PFSK-1 (cell line): ENCODE results near the gene NAE1.

Experiments used
- FOXP2 ChIP-seq: optimal IDR thresholded peaks from 2 replicates; pipeline ENCODE3; 2011; ENCODE audit warnings: borderline replicate concordance, control low read depth, inconsistent platforms; ENCODE audit not compliant: insufficient read depth; ENCODE audit errors: extremely low read length, extremely low read depth
- POLR2AphosphoS5 ChIP-seq: IDR thresholded peaks from 2 replicates; pipeline ENCODE4 v1.6.1; 2012; ENCODE audit warnings: low read depth, mild to moderate bottlenecking, control low read depth, low read length, moderate library complexity
- SIN3A ChIP-seq: IDR thresholded peaks from 2 replicates; pipeline ENCODE4 v1.6.1; 2012; ENCODE audit warnings: mild to moderate bottlenecking, low read length, moderate library complexity, borderline replicate concordance; ENCODE audit not compliant: insufficient read depth
- TAF1 ChIP-seq: IDR thresholded peaks from 2 replicates; pipeline ENCODE4 v1.6.1; 2012; ENCODE audit warnings: low read length, control low read depth, borderline replicate concordance; ENCODE audit not compliant: insufficient read depth
- TF ChIP-seq, protein P1 (sequence below), 2 experiments: IDR thresholded peaks; 2 replicates each; pipeline versions ENCODE4 v1.6.1 to v1.8.0; 2011 to 2012; ENCODE audit warnings: low read depth in 2 of 2, low read length in 2 of 2, control low read depth in 1 of 2, inconsistent platforms in 1 of 2, mild to moderate bottlenecking in 1 of 2, moderate library complexity in 1 of 2; ENCODE audit not compliant: insufficient read depth in 1 of 2

Gene NAE1

DNA sequence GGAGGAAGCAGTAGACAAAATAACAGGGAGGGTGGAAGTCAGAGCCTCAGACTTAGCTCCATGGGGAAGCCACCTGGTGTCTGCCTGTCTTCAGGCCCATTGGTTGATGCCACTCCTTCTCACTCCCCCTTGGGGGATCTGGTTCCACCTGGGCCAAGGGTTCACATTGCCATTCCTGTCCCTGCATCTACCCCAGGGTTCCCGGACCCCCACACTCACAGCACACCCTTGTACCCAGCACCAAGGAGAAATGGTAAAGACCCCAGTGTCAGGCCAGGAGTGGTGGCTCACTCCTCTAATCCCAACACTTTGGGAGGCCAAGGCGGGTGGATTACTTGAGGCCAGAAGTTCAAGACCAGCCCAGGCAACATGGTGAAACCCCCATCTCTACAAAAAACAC lies 12.4 kb upstream of the NAE1 start:
- no peak for TF ChIP-seq SIN3A
- no peak for TF ChIP-seq FOXP2
- TF ChIP-seq POLR2AphosphoS5, result no peak
- TF ChIP-seq, protein P1, sequence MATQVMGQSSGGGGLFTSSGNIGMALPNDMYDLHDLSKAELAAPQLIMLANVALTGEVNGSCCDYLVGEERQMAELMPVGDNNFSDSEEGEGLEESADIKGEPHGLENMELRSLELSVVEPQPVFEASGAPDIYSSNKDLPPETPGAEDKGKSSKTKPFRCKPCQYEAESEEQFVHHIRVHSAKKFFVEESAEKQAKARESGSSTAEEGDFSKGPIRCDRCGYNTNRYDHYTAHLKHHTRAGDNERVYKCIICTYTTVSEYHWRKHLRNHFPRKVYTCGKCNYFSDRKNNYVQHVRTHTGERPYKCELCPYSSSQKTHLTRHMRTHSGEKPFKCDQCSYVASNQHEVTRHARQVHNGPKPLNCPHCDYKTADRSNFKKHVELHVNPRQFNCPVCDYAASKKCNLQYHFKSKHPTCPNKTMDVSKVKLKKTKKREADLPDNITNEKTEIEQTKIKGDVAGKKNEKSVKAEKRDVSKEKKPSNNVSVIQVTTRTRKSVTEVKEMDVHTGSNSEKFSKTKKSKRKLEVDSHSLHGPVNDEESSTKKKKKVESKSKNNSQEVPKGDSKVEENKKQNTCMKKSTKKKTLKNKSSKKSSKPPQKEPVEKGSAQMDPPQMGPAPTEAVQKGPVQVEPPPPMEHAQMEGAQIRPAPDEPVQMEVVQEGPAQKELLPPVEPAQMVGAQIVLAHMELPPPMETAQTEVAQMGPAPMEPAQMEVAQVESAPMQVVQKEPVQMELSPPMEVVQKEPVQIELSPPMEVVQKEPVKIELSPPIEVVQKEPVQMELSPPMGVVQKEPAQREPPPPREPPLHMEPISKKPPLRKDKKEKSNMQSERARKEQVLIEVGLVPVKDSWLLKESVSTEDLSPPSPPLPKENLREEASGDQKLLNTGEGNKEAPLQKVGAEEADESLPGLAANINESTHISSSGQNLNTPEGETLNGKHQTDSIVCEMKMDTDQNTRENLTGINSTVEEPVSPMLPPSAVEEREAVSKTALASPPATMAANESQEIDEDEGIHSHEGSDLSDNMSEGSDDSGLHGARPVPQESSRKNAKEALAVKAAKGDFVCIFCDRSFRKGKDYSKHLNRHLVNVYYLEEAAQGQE (IDR thresholded peaks at IDR 0.05; ENCODE audit: insufficient read depth in 1 of 2, low read depth in 2 of 2, low read length in 2 of 2), result no peak
- TF ChIP-seq TAF1, result no peak

DNA sequence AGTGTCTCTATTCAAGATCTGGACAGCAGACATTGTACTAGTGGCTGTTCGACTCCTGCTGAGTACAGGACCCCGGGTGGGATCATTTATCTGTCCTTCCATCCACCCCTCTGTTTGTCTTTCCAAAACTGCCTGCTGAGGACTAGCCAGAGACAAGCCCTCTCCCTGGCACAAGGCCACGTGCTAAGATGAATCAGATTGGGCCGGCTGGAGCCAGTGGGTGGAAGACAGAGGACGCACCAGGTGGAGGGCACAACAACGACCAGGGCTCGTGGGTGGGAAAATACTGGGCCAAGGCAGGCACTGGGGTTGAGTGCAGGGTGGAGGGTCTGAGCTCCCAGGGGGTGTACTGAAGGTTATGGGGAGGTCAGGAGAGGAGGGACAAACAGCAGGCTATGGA lies 12.0 kb upstream of the NAE1 start:
- TF ChIP-seq POLR2AphosphoS5 (no peak), SIN3A (no peak), TAF1 (no peak), FOXP2 (no peak)
- TF ChIP-seq, protein P1 (IDR thresholded peaks at IDR 0.05; ENCODE audit: insufficient read depth in 1 of 2, low read depth in 2 of 2, low read length in 2 of 2), result no peak

DNA sequence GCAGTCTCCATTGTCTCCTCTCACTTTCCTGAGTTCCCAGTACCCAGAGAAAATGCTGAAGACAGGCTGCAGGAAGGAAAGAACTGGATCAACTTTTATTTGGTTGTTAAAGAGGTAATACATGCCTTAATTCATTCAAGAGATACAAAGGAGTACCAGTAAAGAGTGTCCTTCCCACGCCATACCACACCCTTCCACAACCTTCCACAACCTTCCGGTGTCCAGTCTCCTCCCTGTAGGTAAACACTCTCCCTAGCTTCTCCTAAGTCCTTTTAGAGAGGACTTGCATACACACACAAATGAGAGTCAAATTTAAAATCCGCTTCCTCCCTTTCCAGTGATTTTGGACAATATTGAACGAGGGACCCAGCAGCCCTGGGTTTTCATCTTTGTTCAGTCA lies 10.6 kb upstream of the NAE1 start:
- no peak for TF ChIP-seq POLR2AphosphoS5

DNA sequence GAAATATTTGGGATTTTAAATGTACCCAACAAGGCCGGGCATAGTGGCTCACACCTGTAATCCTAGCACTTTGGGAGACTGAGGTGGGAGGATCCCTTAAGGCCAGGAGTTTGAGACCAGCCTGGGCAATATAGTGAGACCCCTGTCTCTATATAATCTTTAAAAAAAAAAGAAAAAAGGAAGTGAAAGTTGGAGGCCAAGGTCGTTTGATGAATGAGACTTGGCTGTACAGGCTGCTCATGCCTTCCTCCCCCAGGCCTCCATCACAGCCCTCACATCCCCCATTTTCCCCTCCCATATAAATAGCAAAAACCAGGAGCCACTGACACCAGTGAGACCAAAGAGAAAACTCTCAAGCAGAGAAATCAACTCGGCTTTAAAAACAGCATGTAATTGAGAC lies 10.1 kb upstream of the NAE1 start:
- TF ChIP-seq, protein P1 (IDR thresholded peaks at IDR 0.05; ENCODE audit: insufficient read depth in 1 of 2, low read depth in 2 of 2, low read length in 2 of 2), result no peak
- TF ChIP-seq TAF1 (no peak), POLR2AphosphoS5 (no peak), SIN3A (no peak), FOXP2 (no peak)

DNA sequence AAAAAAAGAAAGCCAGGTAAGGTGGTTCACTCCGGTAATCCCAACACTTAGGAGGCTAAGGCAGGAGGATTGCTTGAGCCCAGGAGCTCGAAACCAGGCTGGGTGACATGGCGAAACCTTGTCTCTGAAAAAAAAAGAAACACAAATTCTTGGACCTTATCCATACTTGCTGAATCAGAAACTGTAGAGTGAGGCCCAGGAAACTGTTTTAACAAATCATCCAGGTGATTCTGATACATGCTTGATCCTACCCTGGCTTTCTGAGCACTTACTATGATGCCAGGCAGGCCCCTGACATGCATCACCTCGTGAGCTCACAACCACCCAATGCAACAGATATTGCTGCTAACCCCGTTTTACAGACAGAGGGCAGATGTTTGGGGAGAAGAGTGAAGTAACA lies 4.0 kb upstream of the NAE1 start:
- TF ChIP-seq, protein P1 (IDR thresholded peaks at IDR 0.05; ENCODE audit: insufficient read depth in 1 of 2, low read depth in 2 of 2, low read length in 2 of 2), result no peak
- TF ChIP-seq POLR2AphosphoS5 (no peak), SIN3A (no peak), TAF1 (no peak), FOXP2 (no peak)
